Measurements from ENCODE around the gene CCDC61. TPM values are rescaled to one million over a fixed set of nuclear protein-coding genes. Genes with fewer than 3 reads are reported as not detected.

CCDC61 gene
- total RNA-seq, 1 donor from 2014 or later = 13.7 TPM

GRCh38 chr19:46036744-46037128 is 41.5 kb downstream of the CCDC61 start:
- no peak for DNase-seq (ENCODE audit: low spot score in 2 of 2)

GRCh38 chr19:46040125-46040524 is 44.9 kb downstream of the CCDC61 start:
- intact Hi-C loops (cut with DNase I) = no loop called here
- DNase-seq (ENCODE audit: low spot score in 2 of 2) = no peak
- no peaks in the 10 kb centered on the region for H3K9me3 ChIP-seq
- no peak overlapping the region for H3K4me3 ChIP-seq
- no peak for TF ChIP-seq CTCF (IDR thresholded peaks at IDR 0.05)
- no peaks in the 10 kb centered on the region for H3K4me1 ChIP-seq
- H3K27me3 ChIP-seq = no peaks in the 10 kb centered on the region
- H3K36me3 ChIP-seq = no peaks in the 10 kb centered on the region
- no peak overlapping the region for H3K27ac ChIP-seq

More at GRCh38 chr19:46036744-46037128, 41.5 kb downstream of the CCDC61 start:
- Histone ChIP-seq H3K9me3 (no peaks in the 10 kb centered on the region), H3K27me3 (no peaks in the 10 kb centered on the region), H3K27ac (no peak overlapping the region), H3K36me3 (no peaks in the 10 kb centered on the region), H3K4me3 (no peak overlapping the region), H3K4me1 (no peaks in the 10 kb centered on the region)
- TF ChIP-seq CTCF (IDR thresholded peaks at IDR 0.05) = no peak
- intact Hi-C loops (cut with DNase I) = no loop called here

- no peak for TF ChIP-seq CTCF (IDR thresholded peaks at IDR 0.05)
- Histone ChIP-seq H3K4me3 (no peak within 1 kb of the TSS), H3K4me1 (no peaks in the 10 kb centered on the region), H3K27ac (no peak within 1 kb of the TSS), H3K36me3 (no peaks in the 10 kb centered on the region), H3K27me3 (no peaks in the 10 kb centered on the region), H3K9me3 (no peaks in the 10 kb centered on the region)
- intact Hi-C loops (cut with DNase I) = no loop called here
- no peak for DNase-seq (ENCODE audit: low spot score in 2 of 2)
Observed at GRCh38 chr19:46040952-46041500, 45.8 kb downstream of the CCDC61 start, which contains the start of gene IGFL4. TSS of gene IGFL4 (minus strand) at chr19:46041002. CDS start at chr19:46040962, 40 bp downstream.

GRCh38 chr19:46042252-46042883 is 47.1 kb downstream of the CCDC61 start:
- intact Hi-C loops (cut with DNase I) = no loop called here
- Histone ChIP-seq H3K36me3 (no peaks in the 10 kb centered on the region), H3K27me3 (no peaks in the 10 kb centered on the region), H3K4me3 (no peak overlapping the region), H3K27ac (no peak overlapping the region), H3K4me1 (no peaks in the 10 kb centered on the region), H3K9me3 (no peaks in the 10 kb centered on the region)
- no peak for TF ChIP-seq CTCF (IDR thresholded peaks at IDR 0.05)
- no peak for DNase-seq (ENCODE audit: low spot score in 2 of 2)

GRCh38 chr19:46043519-46043918 is 48.3 kb downstream of the CCDC61 start:
- H3K9me3 ChIP-seq = peaks cover 0 to 3% of the 10 kb centered on the region in 2 donors
- intact Hi-C loops (cut with DNase I) = no loop called here
- H3K4me1 ChIP-seq = no peaks in the 10 kb centered on the region
- no peaks in the 10 kb centered on the region for H3K27me3 ChIP-seq
- no peak for DNase-seq (ENCODE audit: low spot score in 2 of 2)
- TF ChIP-seq CTCF (IDR thresholded peaks at IDR 0.05) = no peak
- no peak overlapping the region for H3K27ac ChIP-seq
- no peaks in the 10 kb centered on the region for H3K36me3 ChIP-seq
- H3K4me3 ChIP-seq = no peak overlapping the region

All from ascending aorta (tissue), 2 donors.